Left ventricle myocardium inferior (tissue), 1 donor: ENCODE data around the gene PALLD. TPM values are rescaled to one million over a fixed set of nuclear protein-coding genes. Genes with fewer than 3 reads are reported as not detected.
A peak's percentile ranks its signal among the peaks of the same experiment; 100 is the strongest.

ENCODE experiments used
- DNase-seq: peaks from one replicate; pipeline ENCODE4 v3.0.0-alpha.2; 2020
- H3K27ac ChIP-seq: fragments of 200-600 bp; replicated peaks from 2 replicates; pipeline ENCODE4 v1.8.0; 2021
- H3K27me3 ChIP-seq: fragments of 200-600 bp; 2 replicates; pipeline ENCODE4 v1.8.0; 2021; ENCODE audit warnings: low read depth
- H3K36me3 ChIP-seq: fragments of 200-600 bp; 2 replicates; pipeline ENCODE4 v1.8.0; 2021
- H3K4me1 ChIP-seq: fragments of 200-600 bp; 2 replicates; pipeline ENCODE4 v1.8.0; 2021
- H3K4me3 ChIP-seq: fragments of 200-600 bp; 2 replicates; pipeline ENCODE4 v1.8.0; 2021; ENCODE audit warnings: mild to moderate bottlenecking, moderate library complexity
- H3K9me3 ChIP-seq: fragments of 200-600 bp; replicated peaks from 2 replicates; pipeline ENCODE4 v1.8.0; 2021
- intact Hi-C: fragments of 100-400 bp; cut with micrococcal nuclease; formaldehyde crosslinking; loops from one replicate; pipeline ENCODE4 v1.11.0; 2022
- total RNA-seq: library from RNA; stranded (reverse); fragmentation: NEBNext Ultra II Directional; extraction: Animal tissue kit (Norgen Biotek cat#: 25700); gene quantifications from one replicate; pipeline ENCODE4 v1.2.1, GENCODE V29; 2021
- TF ChIP-seq, protein P1 (sequence below): fragments of 200-600 bp; IDR thresholded peaks from 2 replicates; pipeline ENCODE4 v1.8.0; 2021; ENCODE audit warnings: antibody characterized with exemption, mild to moderate bottlenecking, borderline replicate concordance
- donor health status: DM: no; HTN: yes; CAD: no; lungs with severe emphysema.

The PALLD gene
- total RNA-seq, 1 donor from 2014 or later = 871 TPM

DNA sequence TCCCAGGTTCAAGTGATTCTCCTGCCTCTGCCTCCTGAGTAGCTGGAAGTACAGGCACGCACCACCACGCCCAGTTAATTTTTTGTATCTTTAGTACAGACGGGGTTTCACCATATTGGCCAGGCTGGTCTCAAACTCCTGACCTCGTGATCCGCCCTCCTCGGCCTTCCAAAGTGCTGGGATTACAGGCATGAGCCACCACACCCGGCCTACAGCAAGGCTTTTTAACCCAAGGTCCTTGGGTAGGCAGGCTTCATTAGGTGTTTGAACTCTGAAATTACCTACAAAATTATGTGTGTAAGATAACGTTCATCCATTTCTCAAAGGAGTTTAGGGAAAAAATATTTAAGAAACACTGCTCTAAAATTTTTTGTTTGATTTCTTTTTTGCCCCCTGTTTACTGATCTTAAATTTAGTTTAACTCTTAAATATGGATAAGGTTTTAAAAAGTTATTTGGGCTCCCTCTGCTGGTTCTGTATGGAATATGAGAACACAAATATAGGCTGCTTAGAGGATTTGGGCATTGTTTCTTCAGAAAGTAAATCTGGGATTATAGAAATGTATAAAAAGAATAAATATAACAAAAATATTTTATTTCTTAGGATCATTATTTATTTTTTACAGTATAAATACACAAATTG lies 420.4 kb downstream of the PALLD start:
- no peak overlapping the region for H3K4me3 ChIP-seq
- peak overlapping the region; percentile 38 for H3K27ac ChIP-seq
- intact Hi-C loops = loop anchor here (5.0 to 10.0 kb wide), 3 partner anchors 205 to 402 kb away; no protein-coding TSS in a partner anchor
- TF ChIP-seq, protein P1, sequence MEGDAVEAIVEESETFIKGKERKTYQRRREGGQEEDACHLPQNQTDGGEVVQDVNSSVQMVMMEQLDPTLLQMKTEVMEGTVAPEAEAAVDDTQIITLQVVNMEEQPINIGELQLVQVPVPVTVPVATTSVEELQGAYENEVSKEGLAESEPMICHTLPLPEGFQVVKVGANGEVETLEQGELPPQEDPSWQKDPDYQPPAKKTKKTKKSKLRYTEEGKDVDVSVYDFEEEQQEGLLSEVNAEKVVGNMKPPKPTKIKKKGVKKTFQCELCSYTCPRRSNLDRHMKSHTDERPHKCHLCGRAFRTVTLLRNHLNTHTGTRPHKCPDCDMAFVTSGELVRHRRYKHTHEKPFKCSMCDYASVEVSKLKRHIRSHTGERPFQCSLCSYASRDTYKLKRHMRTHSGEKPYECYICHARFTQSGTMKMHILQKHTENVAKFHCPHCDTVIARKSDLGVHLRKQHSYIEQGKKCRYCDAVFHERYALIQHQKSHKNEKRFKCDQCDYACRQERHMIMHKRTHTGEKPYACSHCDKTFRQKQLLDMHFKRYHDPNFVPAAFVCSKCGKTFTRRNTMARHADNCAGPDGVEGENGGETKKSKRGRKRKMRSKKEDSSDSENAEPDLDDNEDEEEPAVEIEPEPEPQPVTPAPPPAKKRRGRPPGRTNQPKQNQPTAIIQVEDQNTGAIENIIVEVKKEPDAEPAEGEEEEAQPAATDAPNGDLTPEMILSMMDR = peak; percentile 69
- H3K9me3 ChIP-seq = no peaks in the 10 kb centered on the region
- H3K36me3 ChIP-seq = peaks cover 49% of the 10 kb centered on the region
- H3K27me3 ChIP-seq = no peaks in the 10 kb centered on the region
- peaks cover 36% of the 10 kb centered on the region for H3K4me1 ChIP-seq
- no peak for DNase-seq

DNA sequence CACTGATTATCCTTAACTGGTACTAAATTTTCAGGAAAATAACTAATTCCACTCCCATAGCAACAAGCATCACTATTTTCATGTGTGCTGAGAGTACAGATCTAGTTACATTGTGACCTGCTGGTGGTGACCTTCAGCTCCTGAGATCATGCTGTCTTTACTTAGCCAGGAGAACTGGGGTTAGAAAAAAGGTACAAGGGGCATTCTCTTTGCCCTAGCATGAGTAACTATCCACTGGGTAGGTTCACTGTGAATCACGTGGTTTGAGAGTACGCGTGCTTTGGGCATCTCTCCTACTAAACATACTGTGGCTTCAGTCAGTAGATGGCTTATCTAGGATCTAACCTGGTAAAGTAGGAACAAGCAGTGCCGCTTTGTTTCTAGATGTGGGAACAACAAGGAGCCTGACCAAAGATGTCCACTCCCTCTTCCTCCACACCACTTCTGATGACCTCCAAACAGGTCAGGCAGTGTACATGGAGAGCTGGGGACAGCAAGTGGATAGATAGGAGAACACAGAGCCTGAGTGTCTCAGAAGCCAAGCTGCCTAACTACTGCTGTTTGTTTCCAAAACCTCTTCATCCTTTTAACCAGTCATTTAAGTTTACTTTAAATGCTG lies 423.0 kb downstream of the PALLD start:
- DNase-seq = no peak
- TF ChIP-seq, protein P1 = no peak
- peak overlapping the region; percentile 72 for H3K27ac ChIP-seq
- H3K4me3 ChIP-seq = no peak overlapping the region
- no peaks in the 10 kb centered on the region for H3K27me3 ChIP-seq
- H3K36me3 ChIP-seq = peaks cover 53% of the 10 kb centered on the region
- intact Hi-C loops = loop anchor here (5.0 to 10.0 kb wide), 4 partner anchors 208 to 567 kb away; no protein-coding TSS in a partner anchor
- H3K9me3 ChIP-seq = no peaks in the 10 kb centered on the region
- H3K4me1 ChIP-seq = peaks cover 25% of the 10 kb centered on the region

DNA sequence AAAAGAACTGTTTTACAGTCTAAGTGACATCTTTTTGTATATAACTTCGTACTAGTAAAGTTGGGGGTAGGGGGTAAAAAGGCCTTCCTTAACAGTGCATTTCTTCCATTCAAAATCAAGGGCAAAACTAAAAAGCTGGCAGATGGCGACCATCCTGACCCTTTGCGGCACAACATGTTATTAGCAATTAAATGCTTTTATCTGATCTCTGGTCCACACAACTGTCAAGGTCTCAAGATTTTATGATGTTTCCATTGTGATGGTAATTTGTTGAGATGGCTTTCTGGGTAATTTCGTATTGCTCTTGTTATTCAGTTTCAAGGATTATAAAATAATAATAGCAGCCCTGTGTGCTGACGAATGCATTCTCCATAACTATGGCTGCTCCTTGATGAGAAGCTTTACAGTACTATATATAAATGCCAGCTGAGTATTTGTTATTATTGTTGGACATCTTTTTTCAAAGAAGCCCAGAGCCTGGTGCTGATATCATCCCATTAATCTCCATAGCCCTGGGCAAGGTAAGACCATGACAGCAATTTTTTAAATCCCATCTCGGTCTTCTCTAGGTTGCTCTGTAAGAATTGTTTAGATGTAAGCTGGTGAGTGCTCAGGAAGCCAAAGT lies 423.7 kb downstream of the PALLD start:
- Histone ChIP-seq H3K4me3 (no peak overlapping the region), H3K36me3 (peaks cover 53% of the 10 kb centered on the region), H3K4me1 (peaks cover 25% of the 10 kb centered on the region), H3K9me3 (no peaks in the 10 kb centered on the region), H3K27me3 (no peaks in the 10 kb centered on the region), H3K27ac (peak overlapping the region; percentile 72)
- intact Hi-C loops = loop anchor here (5.0 kb wide), 1 partner anchor 567 kb away; no protein-coding TSS in a partner anchor
- TF ChIP-seq, protein P1 = no peak
- DNase-seq = no peak

DNA sequence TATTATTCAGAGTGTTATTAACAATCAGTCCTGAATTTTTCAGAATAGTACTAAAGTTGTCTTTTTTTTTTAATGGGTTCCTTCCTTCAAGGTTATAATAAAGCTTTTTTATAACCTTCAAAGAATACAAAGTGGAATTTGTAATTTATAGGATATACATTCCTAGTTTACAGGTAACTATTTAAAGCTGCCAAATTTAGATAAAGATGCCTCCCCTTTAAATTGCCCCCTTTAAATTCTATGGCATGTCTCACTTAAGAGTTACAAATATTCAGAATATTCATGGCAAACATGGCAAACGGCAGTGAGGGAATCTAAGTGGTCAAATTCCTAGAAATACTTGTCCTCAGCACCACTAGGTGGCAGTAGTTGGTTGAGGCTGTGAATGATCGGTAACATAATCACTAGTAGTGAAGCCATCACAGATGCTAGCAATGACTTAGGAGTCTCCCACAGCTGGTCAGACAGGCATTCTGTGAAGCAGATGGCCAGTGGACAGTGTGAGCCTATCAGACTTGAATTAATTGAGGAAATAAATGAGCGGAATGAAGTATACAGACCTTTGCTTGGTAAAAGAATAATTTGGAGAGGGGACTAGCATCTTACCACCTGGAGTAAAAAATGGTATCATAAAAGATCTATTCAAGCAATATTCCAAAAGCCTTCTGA lies 426.8 kb downstream of the PALLD start:
- no peaks in the 10 kb centered on the region for H3K9me3 ChIP-seq
- H3K4me1 ChIP-seq = peaks cover 14% of the 10 kb centered on the region
- no peak overlapping the region for H3K27ac ChIP-seq
- no peak overlapping the region for H3K4me3 ChIP-seq
- H3K27me3 ChIP-seq = no peaks in the 10 kb centered on the region
- H3K36me3 ChIP-seq = peaks cover 72% of the 10 kb centered on the region
- intact Hi-C loops = loop anchor here (5.0 kb wide), 1 partner anchor 564 kb away; no protein-coding TSS in a partner anchor
- TF ChIP-seq, protein P1 = peak; percentile 82
- no peak for DNase-seq

DNA sequence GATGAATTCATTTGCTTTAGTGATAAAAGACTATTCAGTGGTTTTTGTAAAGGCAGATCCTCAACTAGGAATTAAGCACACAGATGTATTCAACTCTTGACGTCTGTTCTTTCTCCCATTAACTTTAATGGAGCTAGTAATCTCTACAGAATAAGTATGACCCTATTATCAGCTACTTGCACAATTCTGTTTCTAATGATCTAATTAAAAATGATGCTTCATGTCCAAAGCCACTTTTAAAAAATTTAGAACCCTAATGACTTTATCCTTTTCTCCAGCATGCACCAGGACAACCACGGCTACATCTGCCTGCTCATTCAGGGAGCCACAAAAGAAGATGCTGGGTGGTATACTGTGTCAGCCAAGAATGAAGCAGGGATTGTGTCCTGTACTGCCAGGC lies 427.8 kb downstream of the PALLD start:
- Histone ChIP-seq H3K27ac (no peak overlapping the region), H3K4me3 (no peak overlapping the region), H3K9me3 (no peaks in the 10 kb centered on the region), H3K4me1 (peaks cover 8% of the 10 kb centered on the region), H3K36me3 (peaks cover 81% of the 10 kb centered on the region), H3K27me3 (no peaks in the 10 kb centered on the region)
- no peak for DNase-seq
- intact Hi-C loops = loop anchor here (5.0 kb wide), 2 partner anchors 563 to 578 kb away; no protein-coding TSS in a partner anchor
- TF ChIP-seq, protein P1 = no peak
